CD14-positive monocyte (primary cell): Measurements from ENCODE around the gene GSK3A. TPM values are rescaled to one million over a fixed set of nuclear protein-coding genes. Genes with fewer than 3 reads are reported as not detected.

Source experiments
- DNase-seq, 3 donors: peaks; one replicate each; pipeline ENCODE4 v3.0.0-alpha.2; 2011 to 2022
- H2AFZ ChIP-seq: 2 replicates; pipeline ENCODE4 v1.6.0; 2012; ENCODE audit warnings: mild to moderate bottlenecking, low read depth, low read length, inconsistent platforms; ENCODE audit not compliant: insufficient read depth, poor library complexity, severe bottlenecking
- H3K27ac ChIP-seq, 2 donors: 1 replicate in 1 of 2; 2 replicates in 1 of 2; pipeline ENCODE4 v1.5.1; 2012 to 2013; ENCODE audit warnings: low read length in 2 of 2, control low read depth in 1 of 2, inconsistent platforms in 1 of 2, low read depth in 1 of 2, mild to moderate bottlenecking in 1 of 2
- H3K27me3 ChIP-seq, 2 donors: one replicate each; pipeline versions ENCODE4 v1.6.0 to v1.6.1; 2011 to 2013; ENCODE audit warnings: low read length in 2 of 2; ENCODE audit not compliant: control insufficient read depth in 2 of 2, insufficient read depth in 2 of 2
- H3K36me3 ChIP-seq, 2 donors: replicated peaks in 1 of 2; 1 replicate in 1 of 2; 2 replicates in 1 of 2; pipeline versions ENCODE4 v1.5.1 to v1.6.1; 2012 to 2013; ENCODE audit warnings: low read length in 2 of 2, control low read depth in 1 of 2, inconsistent platforms in 1 of 2, mild to moderate bottlenecking in 1 of 2; ENCODE audit not compliant: insufficient read depth in 2 of 2, control insufficient read depth in 1 of 2
- H3K4me1 ChIP-seq, 2 donors: 1 replicate in 1 of 2; 2 replicates in 1 of 2; pipeline versions ENCODE4 v1.5.1 to v1.6.1; 2012 to 2013; ENCODE audit warnings: low read length in 2 of 2, control low read depth in 1 of 2, inconsistent platforms in 1 of 2, mild to moderate bottlenecking in 1 of 2, moderate library complexity in 1 of 2; ENCODE audit not compliant: insufficient read depth in 2 of 2, control insufficient read depth in 1 of 2
- H3K4me2 ChIP-seq: replicated peaks from 2 replicates; pipeline ENCODE3; 2012; ENCODE audit warnings: low read length, moderate library complexity, mild to moderate bottlenecking; ENCODE audit not compliant: poor library complexity, severe bottlenecking; ENCODE audit errors: extremely low read depth
- H3K4me3 ChIP-seq, 3 experiments: fragments of 200-600 bp in 1 of 3; sonication (generic) in 1 of 3; replicated peaks in 1 of 3; 1 replicate in 2 of 3; 2 replicates in 1 of 3; pipeline ENCODE4 v1.5.1; 2011 to 2013; ENCODE audit warnings: low read length in 3 of 3, mild to moderate bottlenecking in 3 of 3, control low read depth in 2 of 3, low read depth in 2 of 3, inconsistent platforms in 1 of 3, moderate library complexity in 1 of 3
- H3K79me2 ChIP-seq: 2 replicates; pipeline ENCODE4 v1.6.0; 2012; ENCODE audit warnings: mild to moderate bottlenecking, control low read depth, inconsistent platforms, low read length, moderate library complexity; ENCODE audit not compliant: insufficient read depth
- H3K9ac ChIP-seq: 2 replicates; pipeline ENCODE4 v1.6.0; 2017; ENCODE audit warnings: low read length, mild to moderate bottlenecking; ENCODE audit not compliant: insufficient read depth, poor library complexity, severe bottlenecking
- H3K9me3 ChIP-seq, 2 donors: replicated peaks in 1 of 2; 1 replicate in 1 of 2; 2 replicates in 1 of 2; pipeline versions ENCODE4 v1.5.1 to v1.6.1; 2012 to 2013; ENCODE audit warnings: low read length in 2 of 2, control low read depth in 1 of 2; ENCODE audit not compliant: control insufficient read depth in 1 of 2, insufficient read depth in 1 of 2
- H4K20me1 ChIP-seq: 2 replicates; pipeline ENCODE4 v1.6.0; 2012; ENCODE audit warnings: mild to moderate bottlenecking, low read length, control low read depth, moderate library complexity; ENCODE audit not compliant: insufficient read depth
- H3K27ac Mint-ChIP-seq, 7 donors: one replicate each; pipeline ENCODE4 v1.8.0; 2020; ENCODE audit warnings: mild to moderate bottlenecking in 7 of 7, mixed read lengths in 7 of 7, moderate library complexity in 6 of 7, inconsistent platforms in 2 of 7
- H3K27me3 Mint-ChIP-seq, 3 donors: one replicate each; pipeline ENCODE4 v1.8.0; 2021 to 2022; ENCODE audit warnings: low read depth in 3 of 3, mild to moderate bottlenecking in 3 of 3, mixed read lengths in 3 of 3, moderate library complexity in 3 of 3, inconsistent platforms in 1 of 3
- H3K36me3 Mint-ChIP-seq, 2 donors: one replicate each; pipeline ENCODE4 v1.8.0; 2020; ENCODE audit warnings: mixed read lengths in 2 of 2, inconsistent platforms in 1 of 2, mild to moderate bottlenecking in 1 of 2
- H3K4me1 Mint-ChIP-seq: one replicate; pipeline ENCODE4 v1.8.0; 2020; ENCODE audit warnings: mild to moderate bottlenecking, mixed read lengths
- H3K4me3 Mint-ChIP-seq, 2 donors: one replicate each; pipeline ENCODE4 v1.8.0; 2020; ENCODE audit warnings: mild to moderate bottlenecking in 2 of 2, mixed read lengths in 2 of 2, moderate library complexity in 1 of 2
- H3K9me3 Mint-ChIP-seq, 7 donors: one replicate each; pipeline ENCODE4 v1.8.0; 2020 to 2022; ENCODE audit warnings: mixed read lengths in 7 of 7, mild to moderate bottlenecking in 6 of 7, moderate library complexity in 6 of 7, inconsistent platforms in 2 of 7
- WGBS: methylation state at CpG from one replicate; pipeline ENCODE4 v1.1.5; 2013; ENCODE audit warnings: missing lambda C conversion rate; ENCODE audit not compliant: insufficient coverage; 5-methylcytosine and 5-hydroxymethylcytosine counted together
- intact Hi-C, 2 donors: fragments of 100-400 bp; cut with micrococcal nuclease; formaldehyde crosslinking; loops; one replicate each; pipeline versions ENCODE4 v1.15.0 to v1.15.1; 2023
- polyA plus RNA-seq, 3 donors: library from polyadenylated mRNA; depleted of rRNA in 1 of 3; unstranded in 2 of 3; stranded (reverse) in 1 of 3; fragments of 300-500 nt in 2 of 3; fragments of >200 nt in 1 of 3; fragmentation: Illumina TruSeq in 2 of 3; gene quantifications; 1 replicate in 2 of 3; 2 replicates in 1 of 3; pipeline ENCODE4 v1.2.3, GENCODE V29; 2012 to 2021
- TF ChIP-seq, protein P1 (sequence below): fragments of 200-600 bp; IDR thresholded peaks from one replicate; pipeline ENCODE4 v1.8.0; 2022; ENCODE audit warnings: antibody characterized with exemption, mild to moderate bottlenecking

The GSK3A gene
- polyA plus RNA-seq, 3 donors: 12.3 to 47.2 (median 14.9) TPM

DNA sequence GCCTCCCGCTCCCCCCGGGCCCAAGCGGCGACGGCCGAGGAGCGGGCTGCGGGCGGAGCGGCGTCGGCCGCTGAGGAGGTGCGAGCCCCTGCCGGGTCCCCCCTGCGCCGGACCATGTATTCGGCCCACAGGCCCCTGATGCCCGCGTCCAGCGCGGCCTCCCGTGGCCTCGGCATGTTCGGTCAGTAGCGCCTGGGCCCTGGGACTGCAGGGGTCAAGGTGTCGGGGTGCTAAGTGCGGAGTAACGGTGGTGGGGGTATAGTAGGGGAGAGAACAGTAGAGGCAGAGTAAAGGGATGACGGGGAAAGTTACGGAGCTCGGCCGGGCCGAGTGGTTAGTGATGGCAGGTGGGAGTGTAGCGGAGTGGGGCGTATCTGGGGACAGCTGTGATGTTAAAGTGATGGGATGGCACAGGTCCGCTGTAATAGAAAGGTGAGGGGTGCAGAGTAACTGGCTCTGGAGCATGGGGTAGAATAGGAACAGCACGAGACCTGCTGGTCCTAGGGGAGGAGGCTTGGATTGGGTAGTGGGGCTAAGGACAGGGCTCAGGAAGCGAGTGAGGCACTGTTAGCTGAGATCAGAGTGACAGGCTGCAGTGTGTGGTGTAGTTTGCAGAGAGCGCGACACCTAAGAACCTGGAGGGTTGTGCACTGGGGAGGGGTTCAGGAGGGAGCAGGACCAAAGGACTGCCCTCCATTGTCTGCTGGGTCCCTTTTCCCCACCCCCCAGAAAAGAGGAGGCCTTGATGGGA, 42.4 kb upstream of the GSK3A start:
- H3K4me1 Mint-ChIP-seq: peaks cover 35% of the 10 kb centered on the region
- peaks cover 55% of the 10 kb centered on the region for H3K79me2 ChIP-seq
- peaks cover 61% of the 10 kb centered on the region for H4K20me1 ChIP-seq

DNA sequence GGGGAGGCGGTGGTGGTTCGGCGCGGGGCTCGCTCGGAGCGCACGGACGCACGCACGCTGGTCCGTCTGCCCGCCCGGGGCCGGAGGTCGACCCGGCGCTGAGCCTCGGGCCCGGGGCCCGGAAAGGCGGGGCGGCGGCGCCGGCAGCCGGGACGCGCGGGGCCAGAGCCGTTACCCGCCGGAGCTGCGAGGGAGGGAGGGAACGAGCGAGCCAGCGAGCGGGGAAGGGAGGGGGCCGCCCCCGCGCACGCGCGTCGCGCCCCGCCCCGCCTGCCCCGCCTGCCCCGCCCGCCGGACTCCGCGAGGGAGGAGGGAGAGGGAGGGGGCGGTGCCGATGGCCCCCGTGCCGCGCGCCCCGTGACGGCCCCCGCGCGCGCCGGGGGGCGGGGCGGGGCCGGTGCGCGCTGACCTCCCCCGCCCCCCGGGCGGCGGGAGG, 41.7 kb upstream of the GSK3A start:
- H3K36me3 ChIP-seq: peaks cover 17 to 20% of the 10 kb centered on the region in 2 donors
- H3K27me3 ChIP-seq: no peaks in the 10 kb centered on the region
- H3K79me2 ChIP-seq: peaks cover 60% of the 10 kb centered on the region
- no peak overlapping the region for H3K27ac ChIP-seq
- no peak overlapping the region for H2AFZ ChIP-seq
- intact Hi-C loops: loop anchor here (5.0 to 10.0 kb wide), 5 partner anchors 42 to 152 kb away; partner anchors contain the start of genes GSK3A (in 2 of the 2) and POU2F2 (in 2 of the 2)
- peak; percentile 73 to 82 (median 73) for DNase-seq
- H3K27me3 Mint-ChIP-seq: peaks cover 0 to 5% (median 2%) of the 10 kb centered on the region in 3 donors
- no peak overlapping the region for H3K27ac Mint-ChIP-seq
- no peak overlapping the region for H3K4me3 ChIP-seq
- 0% methylated on average over 73 of the region's 76 CpGs for WGBS
- peaks cover 63 to 82% of the 10 kb centered on the region in 2 donors for H3K4me1 ChIP-seq
- peak overlapping the region; percentile 46 for H3K9ac ChIP-seq
- TF ChIP-seq, protein P1, sequence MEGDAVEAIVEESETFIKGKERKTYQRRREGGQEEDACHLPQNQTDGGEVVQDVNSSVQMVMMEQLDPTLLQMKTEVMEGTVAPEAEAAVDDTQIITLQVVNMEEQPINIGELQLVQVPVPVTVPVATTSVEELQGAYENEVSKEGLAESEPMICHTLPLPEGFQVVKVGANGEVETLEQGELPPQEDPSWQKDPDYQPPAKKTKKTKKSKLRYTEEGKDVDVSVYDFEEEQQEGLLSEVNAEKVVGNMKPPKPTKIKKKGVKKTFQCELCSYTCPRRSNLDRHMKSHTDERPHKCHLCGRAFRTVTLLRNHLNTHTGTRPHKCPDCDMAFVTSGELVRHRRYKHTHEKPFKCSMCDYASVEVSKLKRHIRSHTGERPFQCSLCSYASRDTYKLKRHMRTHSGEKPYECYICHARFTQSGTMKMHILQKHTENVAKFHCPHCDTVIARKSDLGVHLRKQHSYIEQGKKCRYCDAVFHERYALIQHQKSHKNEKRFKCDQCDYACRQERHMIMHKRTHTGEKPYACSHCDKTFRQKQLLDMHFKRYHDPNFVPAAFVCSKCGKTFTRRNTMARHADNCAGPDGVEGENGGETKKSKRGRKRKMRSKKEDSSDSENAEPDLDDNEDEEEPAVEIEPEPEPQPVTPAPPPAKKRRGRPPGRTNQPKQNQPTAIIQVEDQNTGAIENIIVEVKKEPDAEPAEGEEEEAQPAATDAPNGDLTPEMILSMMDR: no peak
- no peaks in the 10 kb centered on the region for H3K9me3 ChIP-seq
- no peak overlapping the region for H3K4me3 Mint-ChIP-seq
- no peak overlapping the region for H3K4me2 ChIP-seq
- H4K20me1 ChIP-seq: peaks cover 61% of the 10 kb centered on the region
- peaks cover 41% of the 10 kb centered on the region for H3K4me1 Mint-ChIP-seq
- no peaks in the 10 kb centered on the region for H3K9me3 Mint-ChIP-seq
- peaks cover 18 to 23% of the 10 kb centered on the region in 2 donors for H3K36me3 Mint-ChIP-seq

More for the DNA sequence above, 42.4 kb upstream of the GSK3A start:
- Histone ChIP-seq H3K27ac (peak overlapping the region; percentile 74 to 79), H2AFZ (no peak overlapping the region), H3K36me3 (peaks cover 24 to 27% of the 10 kb centered on the region in 2 donors), H3K9ac (peak overlapping the region; percentile 72), H3K4me2 (peak overlapping the region; percentile 90), H3K4me1 (peaks cover 56 to 76% of the 10 kb centered on the region in 2 donors), H3K4me3 (peak overlapping the region; percentile 50 to 88 (median 54)), H3K9me3 (no peaks in the 10 kb centered on the region), H3K27me3 (no peaks in the 10 kb centered on the region)
- peaks cover 24 to 29% of the 10 kb centered on the region in 2 donors for H3K36me3 Mint-ChIP-seq
- TF ChIP-seq, protein P1: no peak
- H3K9me3 Mint-ChIP-seq: no peaks in the 10 kb centered on the region
- WGBS: under 1% methylated on average over 39 of the region's 41 CpGs
- peak overlapping the region; percentile 88 to 98 (median 91) for H3K27ac Mint-ChIP-seq
- H3K27me3 Mint-ChIP-seq: peaks cover 0 to 5% (median 2%) of the 10 kb centered on the region in 3 donors
- peak in 1 of 3 donors; percentile 22 for DNase-seq
- peak overlapping the region; percentile 93 to 95 for H3K4me3 Mint-ChIP-seq
- intact Hi-C loops: loop anchor here (5.0 to 10.0 kb wide), 6 partner anchors 32 to 152 kb away; partner anchors contain the start of genes GSK3A (in 2 of the 2) and POU2F2 (in 2 of the 2)
